Activated CD8-positive, alpha-beta memory T cell treated with anti-CD3 and anti-CD28 coated beads for 1 hour (primary cell): ENCODE measurements around the gene ADGRD1.

Experiments used
- DNase-seq, 2 donors: peaks; one replicate each; pipeline ENCODE4 v3.0.0-alpha.2; 2020; ENCODE audit warnings: low read depth in 1 of 2; ENCODE audit errors: extremely low read depth in 1 of 2

Gene ADGRD1

DNA sequence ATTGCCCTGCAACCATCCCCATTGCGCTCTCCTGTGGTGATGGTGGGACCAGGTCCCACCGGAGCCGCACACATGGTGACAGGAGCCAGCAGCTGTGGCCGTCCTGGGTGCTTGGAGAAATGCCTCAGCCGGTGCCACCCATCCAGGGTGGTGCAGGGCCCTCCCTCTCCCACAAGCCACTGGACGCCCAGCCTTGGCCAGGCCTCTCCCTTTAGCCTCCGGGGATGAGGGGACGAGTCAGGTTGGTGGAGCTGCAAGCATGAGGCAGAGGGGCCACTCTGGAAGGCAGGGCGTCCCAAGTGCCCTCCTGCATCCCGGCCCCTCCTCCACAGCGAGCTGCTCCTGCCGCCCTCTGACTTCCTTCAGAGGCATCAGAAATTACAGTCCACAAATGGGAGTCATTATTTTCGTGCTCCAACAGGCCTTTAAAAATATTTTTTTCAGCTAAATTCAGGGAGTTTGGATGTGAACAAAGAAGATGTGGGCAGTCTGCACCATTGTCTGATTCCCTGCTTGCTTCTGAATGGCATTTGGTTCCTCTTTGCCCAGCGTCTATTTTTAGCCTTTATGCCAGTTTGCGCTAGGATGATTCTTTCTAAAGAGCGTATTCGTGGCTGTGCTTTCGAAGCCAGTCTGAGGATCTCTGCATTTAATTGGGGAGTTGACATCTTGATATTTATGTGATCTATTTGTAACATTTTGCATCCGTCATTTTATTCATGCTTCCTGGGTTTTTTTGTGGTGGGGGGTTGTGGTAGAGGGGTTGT, 189.4 kb downstream of the ADGRD1 start:
- no peak for DNase-seq

DNA sequence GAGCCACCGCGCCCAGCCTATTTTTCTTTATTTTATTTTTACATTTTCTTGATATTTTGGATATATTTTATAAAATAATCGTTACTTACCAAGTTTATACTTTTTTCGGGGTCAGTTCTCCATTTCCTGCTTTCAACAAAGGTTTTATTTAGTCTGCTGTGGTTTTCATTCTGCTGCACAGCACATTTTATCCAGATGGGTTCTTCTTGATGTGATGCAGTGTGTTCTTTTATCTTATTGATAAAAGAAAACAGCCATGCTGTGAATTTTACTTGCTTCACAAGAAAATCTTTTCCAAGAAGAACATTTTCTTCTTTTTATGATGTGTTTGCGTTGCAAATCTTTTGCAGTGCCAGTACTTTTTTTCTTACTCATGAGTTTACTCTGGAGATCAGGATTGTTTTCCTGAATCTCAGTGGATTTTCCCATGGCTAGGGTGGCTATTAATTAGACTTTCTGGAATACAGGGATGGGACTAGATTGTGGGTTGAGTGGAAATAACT, 192.5 kb downstream of the ADGRD1 start:
- no peak for DNase-seq

DNA sequence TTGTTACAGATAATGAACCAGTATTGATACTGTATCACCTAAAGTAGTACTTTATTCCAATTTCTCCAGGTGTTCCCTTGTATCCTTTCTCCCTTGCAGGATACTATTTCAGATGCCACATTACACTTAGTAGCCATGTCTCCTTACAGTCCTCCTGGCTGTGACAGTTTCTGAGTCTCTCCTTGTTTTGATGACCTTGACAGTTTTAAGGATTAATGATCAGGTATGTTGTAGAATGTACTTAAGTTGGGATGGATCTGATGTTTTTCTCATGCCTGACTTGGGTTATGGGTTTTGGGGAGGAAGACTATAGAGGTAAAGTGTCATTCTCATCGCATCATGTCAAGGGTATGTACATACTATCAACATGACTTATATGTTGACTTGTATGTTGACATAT, 193.6 kb downstream of the ADGRD1 start:
- DNase-seq: no peak

DNA sequence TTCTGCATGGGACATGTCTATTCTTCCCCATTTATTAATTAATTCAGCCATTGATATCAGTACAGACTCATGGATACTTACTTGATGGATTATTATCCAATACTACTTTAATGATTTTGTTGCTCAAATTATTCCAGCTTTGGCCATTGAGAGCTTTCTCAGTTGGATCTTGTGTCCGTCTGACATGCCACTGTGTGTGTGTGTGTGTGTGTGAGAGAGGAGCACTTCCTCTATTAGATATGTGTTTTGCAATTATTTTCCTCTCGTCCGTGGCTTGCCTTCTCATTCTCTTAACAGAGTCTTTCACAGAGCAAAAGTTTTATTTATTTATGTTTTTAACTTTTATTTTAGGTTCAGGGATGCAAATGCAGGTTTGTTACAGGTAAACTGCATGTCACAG, 194.2 kb downstream of the ADGRD1 start:
- no peak for DNase-seq

DNA sequence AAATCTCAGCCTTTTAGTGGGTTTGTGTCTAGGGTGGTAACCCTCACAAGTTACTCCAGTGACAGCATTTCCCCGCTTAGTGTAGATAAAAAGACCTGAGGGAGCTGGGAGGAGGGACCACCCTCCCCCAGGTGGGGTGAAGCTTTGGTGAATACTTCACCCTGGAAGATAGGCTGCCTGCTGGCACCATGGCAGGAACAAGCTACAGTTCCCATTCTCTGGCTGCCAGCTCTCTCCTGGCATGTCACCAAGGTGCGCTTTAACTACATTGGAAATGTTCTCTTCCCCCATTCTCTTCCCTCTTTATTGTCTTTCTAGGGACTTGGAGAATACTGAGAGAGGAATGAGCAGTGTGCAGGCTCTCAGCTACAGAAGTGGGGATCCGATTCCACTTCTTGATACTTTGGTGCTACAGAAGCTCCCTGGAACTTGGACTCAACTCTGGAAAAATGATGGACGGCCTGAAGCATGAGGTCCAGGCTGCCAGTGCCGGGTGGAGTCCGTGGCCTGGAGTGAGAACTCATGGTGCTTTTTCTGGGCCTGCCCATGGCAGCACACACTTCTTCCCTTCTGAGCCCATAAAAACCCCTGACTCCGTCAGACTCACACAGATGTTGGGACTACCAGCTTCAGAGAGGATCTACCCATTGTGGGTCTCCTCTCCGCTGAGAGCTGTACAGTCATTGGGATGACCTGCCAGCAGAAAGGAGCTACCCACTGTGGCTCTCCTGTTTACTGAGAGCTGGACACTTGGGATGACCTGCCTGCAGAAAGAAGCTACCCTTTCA, 198.0 kb downstream of the ADGRD1 start:
- DNase-seq: no peak

DNA sequence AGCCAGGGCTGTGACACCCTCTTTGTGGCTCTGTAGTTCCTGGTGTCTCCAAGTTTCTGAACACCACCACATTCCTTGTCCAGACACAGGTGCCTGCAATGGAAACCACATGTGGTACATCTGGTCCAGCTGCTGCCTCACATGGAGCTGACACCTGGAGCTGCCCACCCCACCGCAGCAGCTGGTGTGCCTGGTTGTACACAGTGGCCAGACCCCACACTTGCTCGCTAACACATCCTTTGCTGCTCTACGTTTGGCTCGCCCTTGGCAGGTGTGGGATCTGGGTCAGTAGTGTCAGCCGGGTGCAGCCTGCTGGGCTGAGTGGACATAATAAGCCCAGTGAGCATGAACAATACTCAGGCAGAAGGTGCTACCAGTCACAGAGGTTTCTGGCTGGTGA, 198.9 kb downstream of the ADGRD1 start:
- no peak for DNase-seq

DNA sequence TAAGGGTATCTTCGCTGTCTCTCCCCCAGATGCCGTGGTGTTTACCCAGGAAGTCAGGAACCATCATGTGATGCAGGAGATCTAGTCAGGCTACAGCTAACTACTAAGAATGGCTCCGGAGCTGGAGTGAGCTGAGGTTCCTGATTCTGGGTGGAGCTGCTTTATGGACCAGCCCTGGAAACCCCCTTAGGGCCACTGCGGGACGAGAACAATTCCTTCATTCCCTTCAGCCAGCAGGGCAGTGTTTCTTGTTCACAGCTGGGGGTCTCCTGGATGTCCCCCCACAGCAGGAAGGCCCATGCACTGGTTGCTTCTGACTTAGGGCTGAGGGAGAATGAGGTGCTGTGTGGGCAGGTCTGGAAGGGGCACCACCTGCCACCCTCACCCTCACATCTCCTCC, 199.3 kb downstream of the ADGRD1 start:
- no peak for DNase-seq

DNA sequence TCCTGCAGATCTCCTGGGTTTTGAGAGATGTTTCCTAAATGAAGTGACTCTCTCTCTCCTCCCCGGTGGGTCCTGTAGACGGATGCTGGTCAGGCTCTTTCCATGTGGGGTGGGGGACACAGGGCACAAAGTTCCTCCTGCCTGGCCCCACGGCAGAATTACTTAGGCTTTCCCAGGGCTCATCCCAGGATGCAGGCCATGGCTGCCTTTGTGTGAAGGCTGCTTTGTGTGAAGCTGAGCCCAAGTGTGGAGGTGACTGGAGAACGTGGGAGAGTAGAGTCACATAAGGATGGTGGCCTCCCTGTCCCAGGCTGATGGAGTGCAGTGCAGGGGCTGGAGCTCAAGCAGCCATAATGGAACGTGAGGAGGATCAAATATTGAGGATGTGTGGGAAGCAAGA, 200.2 kb downstream of the ADGRD1 start:
- no peak for DNase-seq

DNA sequence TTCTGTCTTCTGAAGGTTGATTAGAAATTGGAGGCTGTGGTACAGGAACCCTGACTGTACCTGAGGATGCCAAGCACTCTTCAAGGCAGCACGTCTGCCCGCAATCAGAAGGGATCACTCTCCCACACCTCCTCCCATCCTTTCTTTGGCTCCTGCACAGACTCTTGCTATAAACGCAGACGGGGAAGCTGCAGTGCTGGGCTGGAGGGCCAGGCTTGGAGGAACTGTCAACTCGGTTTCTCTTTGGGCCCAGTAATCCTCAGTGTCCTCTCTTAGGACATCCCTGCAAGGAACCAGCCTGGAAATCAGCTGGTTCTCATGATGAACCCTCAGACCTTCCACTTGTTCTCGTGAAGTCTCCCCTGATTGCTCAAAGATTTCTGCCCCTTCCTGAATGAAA, 201.4 kb downstream of the ADGRD1 start:
- DNase-seq: no peak

DNA sequence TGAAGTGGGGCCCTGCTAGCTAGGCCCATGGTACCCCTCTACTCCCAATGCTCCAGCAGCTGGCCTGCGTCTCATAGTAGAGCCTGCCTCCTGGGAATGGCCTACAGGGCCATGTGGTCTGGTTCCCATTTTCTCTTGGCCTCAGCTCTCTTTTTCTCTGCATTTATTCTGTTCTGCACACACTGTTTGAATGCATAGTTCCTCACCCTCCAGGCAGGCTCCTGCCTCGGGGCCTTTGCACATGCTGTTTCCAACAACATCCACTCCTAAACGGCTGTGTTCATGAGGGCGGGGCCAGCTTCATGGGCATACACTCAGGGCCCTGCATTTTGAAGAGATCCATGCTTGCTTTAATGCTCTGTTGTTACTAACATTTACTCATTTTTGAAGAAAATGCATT, 204.0 kb downstream of the ADGRD1 start:
- DNase-seq: no peak

DNA sequence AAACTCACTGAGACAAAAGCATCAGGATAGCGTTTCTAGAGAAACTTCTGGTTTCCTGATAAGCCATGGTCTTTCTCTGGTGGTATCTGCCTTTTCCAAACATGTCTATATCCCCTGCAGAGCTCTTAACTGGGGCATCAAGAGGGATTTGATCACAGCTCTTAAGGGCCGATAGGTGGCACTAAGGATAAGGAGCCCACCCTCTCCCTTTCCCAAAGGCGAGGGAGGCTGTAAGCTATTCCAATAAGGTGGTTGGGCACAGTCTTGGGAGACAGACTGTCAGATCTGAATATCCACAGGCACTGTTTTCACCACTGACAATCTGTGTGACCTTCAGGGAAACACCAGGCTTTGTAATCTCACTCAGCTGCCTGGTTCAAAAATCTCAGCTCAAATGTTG, 206.0 kb downstream of the ADGRD1 start:
- no peak for DNase-seq

DNA sequence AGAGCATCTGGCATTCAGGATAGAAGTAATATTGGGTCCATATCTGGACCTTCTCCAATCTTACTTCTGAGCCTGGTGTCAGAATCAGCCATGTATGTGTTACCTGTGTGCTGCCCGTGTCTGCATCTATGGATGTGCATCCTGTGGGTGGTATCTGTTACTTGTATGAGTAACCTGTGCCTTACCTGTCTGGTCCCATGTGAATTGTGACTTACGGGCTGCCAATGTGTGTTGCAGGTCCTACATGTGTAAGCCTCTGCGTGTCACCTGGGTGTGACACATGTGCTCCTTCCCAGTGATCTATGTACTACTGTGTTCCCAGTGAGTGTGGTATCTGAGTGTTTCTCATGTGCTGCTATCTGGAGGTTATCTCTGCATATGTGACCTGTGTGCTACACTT, 208.4 kb downstream of the ADGRD1 start:
- DNase-seq: no peak

DNA sequence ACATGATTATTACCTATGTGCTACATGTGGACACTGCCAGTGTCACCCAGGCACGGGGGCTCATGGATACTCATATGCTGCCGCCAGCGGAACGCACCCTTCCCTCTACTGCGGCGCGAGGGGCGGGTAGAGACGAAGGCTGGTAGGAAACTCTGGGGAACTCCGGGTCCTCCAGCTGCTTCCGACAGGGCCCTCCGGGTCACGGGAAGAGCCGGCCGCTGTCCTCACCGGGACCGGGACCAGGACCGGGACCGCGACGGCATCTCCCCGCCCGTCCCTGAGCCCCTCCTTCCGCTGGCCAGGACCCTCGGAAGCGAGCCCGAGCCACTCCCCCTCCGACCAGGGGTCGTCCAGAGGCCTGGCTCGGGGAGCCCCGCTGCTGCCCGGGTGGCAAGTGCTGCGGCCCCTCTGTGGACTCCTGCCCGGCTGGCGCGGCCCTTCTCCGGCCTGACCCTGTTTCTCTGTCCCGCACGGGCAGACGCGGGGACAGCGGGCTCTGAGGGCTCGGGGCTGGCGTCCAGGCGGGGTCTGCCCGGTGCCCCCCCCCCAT, 209.6 kb downstream of the ADGRD1 start:
- no peak for DNase-seq

DNA sequence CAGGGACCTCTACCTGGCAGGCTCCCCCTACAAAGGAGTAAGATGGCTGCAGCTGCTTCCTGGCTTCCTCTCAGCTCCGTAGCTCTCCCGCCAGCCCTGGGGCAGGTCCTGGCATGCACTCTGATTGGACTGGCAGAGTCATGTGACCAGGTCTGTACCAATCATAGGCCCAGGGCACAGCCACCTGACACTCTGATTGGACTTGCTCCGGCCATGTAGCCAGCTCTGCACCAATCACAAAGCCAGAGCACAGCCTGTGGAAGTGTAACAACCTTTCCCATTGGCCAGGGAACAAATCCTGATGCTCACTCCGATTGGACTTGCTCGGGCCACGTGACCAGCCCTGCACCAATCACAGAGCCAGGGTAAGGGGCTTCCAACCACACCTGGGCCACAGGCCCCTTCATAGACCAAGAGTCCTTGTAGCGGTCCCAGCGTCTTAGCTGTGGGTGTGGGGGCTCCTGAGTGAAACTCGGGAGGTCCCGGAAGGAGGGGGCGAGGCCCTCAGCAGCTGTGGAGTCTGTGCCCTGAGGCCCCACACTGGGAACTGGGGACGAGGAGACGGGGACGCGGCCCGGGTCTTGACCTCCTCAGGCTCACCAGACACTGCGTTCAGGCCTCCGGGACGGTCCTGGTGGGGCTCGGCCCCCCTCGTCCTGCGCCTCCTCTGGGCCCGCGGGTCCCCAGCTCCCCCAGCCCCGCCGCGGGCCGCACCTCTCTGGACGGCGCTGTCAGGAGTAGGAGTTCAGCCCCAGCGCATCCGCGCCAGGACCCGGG, 210.6 kb downstream of the ADGRD1 start:
- no peak for DNase-seq

DNA sequence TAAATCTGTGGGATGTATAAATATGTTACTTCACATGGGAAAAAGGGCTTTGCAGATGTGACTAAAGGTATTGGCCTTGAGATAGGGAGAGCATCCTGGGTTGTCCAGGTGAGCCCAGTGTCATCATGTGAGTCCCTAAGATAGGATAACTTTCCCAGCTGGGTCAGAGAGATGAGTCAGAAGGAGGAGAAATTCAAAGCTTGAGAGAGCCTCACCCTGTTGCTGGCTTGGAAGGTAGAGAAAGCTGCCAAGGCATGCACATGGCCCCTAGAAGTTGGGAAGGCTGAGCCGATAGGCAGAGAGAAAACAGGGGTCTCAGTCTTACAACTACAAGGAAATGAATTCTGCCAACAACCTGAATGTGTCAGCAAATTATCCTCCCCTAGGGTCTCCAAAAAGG, 213.0 kb downstream of the ADGRD1 start:
- no peak for DNase-seq

DNA sequence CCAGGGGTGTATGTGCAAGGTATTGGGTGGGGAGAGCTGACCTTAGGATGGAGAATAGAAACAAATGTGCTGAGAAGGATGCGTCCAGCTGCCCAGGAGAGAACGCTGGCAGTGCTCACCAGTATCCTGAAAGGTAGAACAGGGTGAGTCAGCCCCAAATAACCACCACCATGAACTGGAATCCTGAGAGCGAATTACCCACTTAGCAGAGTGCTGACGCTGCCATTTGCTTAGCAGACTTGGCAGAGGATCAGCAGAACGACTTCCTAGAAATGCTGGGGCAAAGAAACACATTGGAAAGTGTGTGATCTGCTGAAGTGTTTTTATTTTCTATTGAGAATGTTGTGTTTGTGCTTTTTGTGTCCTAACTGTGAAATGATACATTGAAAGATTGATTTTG, 213.6 kb downstream of the ADGRD1 start:
- DNase-seq: no peak

DNA sequence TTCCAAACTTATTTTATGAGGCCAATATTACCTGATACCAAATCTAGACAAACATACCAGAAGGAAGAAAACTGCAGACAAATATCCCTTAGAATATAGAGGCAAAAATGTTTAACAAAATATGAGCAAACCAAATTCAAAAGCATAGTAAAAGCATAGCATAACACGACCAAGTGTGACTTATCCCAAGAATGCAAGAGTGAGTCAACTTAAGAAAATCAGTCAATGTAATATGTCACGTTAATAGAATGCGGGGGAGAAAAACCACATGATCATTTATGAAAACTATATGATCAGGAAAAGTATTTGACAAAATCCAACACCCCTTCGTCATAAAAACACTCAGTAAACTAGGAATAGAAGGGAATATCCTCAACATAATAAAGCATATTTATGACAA, 217.3 kb downstream of the ADGRD1 start:
- DNase-seq: no peak

DNA sequence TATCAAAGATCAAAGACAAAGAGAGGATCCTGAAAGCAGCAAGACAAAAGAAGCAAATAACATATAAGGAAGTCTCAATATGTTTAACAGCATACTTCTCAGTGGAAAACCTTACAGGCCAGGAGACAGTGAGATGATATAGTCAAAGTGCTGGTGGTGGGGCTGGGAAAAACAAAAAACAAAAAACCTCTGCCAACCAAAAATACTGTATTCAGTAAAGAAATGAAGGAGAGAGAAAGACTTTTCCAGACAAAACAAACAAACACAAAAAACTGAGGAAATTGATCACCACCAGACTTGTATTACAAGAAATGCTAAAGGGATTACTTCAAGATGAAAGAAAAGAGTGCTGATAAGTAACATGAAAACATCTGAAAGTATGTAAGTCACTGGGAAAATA, 221.2 kb downstream of the ADGRD1 start:
- no peak for DNase-seq

DNA sequence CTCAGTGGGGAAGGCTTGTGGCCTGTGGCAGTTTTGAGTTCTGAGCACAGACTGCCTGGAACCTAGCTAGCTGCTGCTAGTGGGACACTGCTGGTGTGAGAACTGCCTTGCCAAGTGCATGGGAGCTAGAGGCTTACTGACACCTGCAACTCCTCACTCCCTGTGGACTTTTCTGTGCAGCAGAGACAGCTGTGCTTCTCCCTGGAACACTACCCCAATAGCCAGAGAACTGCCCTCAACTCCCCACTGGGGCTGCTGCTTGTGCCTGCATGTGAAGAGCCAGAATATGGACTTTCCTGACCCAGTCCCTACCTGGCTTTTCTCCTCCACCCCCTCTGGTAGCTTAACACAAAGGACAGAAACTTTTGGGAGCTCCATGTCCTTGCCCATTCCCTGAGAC, 222.6 kb downstream of the ADGRD1 start:
- DNase-seq: no peak

DNA sequence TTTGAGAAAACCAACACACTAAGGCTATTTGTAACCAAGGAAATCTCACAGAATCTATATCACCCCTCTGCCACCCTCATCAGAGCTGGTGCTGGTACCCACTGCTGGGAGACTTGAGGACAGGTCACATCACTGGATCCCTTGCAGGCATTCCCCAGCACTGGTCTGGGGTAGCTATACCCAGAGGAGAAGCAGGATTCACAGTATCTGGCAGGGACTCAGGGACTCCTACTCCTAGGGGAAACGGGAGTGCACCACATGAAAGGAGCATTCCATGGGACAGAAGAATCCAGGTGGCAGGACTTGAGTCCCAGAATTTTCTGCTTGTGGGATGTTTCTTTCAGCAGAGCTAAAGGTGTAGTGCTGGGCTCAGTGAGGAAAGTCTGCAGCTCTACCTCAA, 223.2 kb downstream of the ADGRD1 start:
- no peak for DNase-seq

DNA sequence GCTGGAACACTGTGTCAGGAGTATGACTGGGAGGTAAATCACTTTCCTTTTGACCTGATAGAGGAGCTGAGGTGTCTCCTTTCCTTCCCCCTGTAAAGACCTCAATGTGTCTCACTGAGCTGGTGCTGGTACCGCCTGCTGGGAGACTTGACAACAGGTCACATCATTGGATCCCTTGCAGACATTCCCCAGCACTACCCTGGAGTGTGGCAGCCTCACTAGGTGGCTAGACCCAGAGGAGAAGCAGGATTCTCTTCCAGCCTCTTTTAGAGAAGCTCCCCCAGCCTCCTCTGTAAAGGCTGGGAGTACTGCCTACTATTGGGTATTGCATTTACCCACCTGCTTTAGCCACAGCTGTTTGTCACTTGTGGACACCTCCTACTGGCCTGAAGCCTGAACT, 223.9 kb downstream of the ADGRD1 start:
- DNase-seq: no peak
